ENCODE measurements around the gene OR52W1.

DNA sequence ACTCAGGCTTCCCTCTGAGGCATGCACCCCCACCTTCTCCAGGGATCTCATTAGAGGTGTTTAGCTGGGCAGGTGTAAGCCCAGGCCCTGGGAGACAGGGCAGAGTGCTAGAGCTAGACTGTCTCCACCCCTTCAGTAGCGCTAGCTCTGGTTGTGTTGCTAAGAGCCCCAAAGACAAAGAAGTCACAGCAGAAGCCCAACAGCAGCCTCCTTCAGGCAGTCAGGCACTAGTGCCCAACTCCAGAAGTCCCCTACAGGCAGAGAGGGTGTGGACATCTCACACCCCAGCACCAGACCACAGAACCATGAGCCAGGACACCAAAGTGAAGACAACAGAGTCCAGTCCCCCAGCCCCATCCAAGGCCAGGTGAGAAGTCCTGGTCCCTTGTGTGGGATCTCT is 39.9 kb downstream of the OR52W1 start, which contains the start of gene CNGA4:
- TF ChIP-seq, protein P1, sequence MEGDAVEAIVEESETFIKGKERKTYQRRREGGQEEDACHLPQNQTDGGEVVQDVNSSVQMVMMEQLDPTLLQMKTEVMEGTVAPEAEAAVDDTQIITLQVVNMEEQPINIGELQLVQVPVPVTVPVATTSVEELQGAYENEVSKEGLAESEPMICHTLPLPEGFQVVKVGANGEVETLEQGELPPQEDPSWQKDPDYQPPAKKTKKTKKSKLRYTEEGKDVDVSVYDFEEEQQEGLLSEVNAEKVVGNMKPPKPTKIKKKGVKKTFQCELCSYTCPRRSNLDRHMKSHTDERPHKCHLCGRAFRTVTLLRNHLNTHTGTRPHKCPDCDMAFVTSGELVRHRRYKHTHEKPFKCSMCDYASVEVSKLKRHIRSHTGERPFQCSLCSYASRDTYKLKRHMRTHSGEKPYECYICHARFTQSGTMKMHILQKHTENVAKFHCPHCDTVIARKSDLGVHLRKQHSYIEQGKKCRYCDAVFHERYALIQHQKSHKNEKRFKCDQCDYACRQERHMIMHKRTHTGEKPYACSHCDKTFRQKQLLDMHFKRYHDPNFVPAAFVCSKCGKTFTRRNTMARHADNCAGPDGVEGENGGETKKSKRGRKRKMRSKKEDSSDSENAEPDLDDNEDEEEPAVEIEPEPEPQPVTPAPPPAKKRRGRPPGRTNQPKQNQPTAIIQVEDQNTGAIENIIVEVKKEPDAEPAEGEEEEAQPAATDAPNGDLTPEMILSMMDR (IDR thresholded peaks at IDR 0.05; ENCODE audit: borderline replicate concordance, extremely low read depth, low read length, poor library complexity, severe bottlenecking) = no peak
- no peak for TF ChIP-seq EZH2 (IDR thresholded peaks at IDR 0.05; ENCODE audit: borderline replicate concordance, low read depth, low read length, severe bottlenecking)
